ENCODE data around the gene RMI2.

The RMI2 gene

GRCh38 chr16:11331967-11332366, 13.3 kb upstream of the RMI2 start:
- Mint-ChIP-seq H3K4me1 (ENCODE audit: low read depth) (peaks cover 29% of the 10 kb centered on the region), H3K9me3 (ENCODE audit: low read depth) (no peaks in the 10 kb centered on the region), H3K27ac (no peak overlapping the region)

GRCh38 chr16:11333010-11333409, 12.2 kb upstream of the RMI2 start:
- H3K4me3 Mint-ChIP-seq = no peak overlapping the region
- H3K36me3 Mint-ChIP-seq = no peaks in the 10 kb centered on the region
- no peak overlapping the region for H3K27ac Mint-ChIP-seq
- H3K4me1 Mint-ChIP-seq (ENCODE audit: low read depth) = peaks cover 21% of the 10 kb centered on the region
- no peaks in the 10 kb centered on the region for H3K27me3 Mint-ChIP-seq
- no peaks in the 10 kb centered on the region for H3K9me3 Mint-ChIP-seq (ENCODE audit: low read depth)

More at GRCh38 chr16:11331967-11332366, 13.3 kb upstream of the RMI2 start:
- Mint-ChIP-seq H3K4me3 (no peak overlapping the region), H3K27me3 (no peaks in the 10 kb centered on the region), H3K36me3 (no peaks in the 10 kb centered on the region)

GRCh38 chr16:11333702-11334101, 11.6 kb upstream of the RMI2 start:
- no peaks in the 10 kb centered on the region for H3K27me3 Mint-ChIP-seq
- H3K4me1 Mint-ChIP-seq (ENCODE audit: low read depth) = peaks cover 14% of the 10 kb centered on the region
- no peak overlapping the region for H3K4me3 Mint-ChIP-seq
- no peaks in the 10 kb centered on the region for H3K36me3 Mint-ChIP-seq
- H3K9me3 Mint-ChIP-seq (ENCODE audit: low read depth) = no peaks in the 10 kb centered on the region
- H3K27ac Mint-ChIP-seq = no peak overlapping the region

- no peaks in the 10 kb centered on the region for H3K36me3 Mint-ChIP-seq
- H3K4me1 Mint-ChIP-seq (ENCODE audit: low read depth) = peaks cover 6% of the 10 kb centered on the region
- no peaks in the 10 kb centered on the region for H3K27me3 Mint-ChIP-seq
- H3K4me3 Mint-ChIP-seq = no peak overlapping the region
- H3K9me3 Mint-ChIP-seq (ENCODE audit: low read depth) = no peaks in the 10 kb centered on the region
- no peak overlapping the region for H3K27ac Mint-ChIP-seq
Measured at GRCh38 chr16:11334831-11335404, 10.3 kb upstream of the RMI2 start.

- no peaks in the 10 kb centered on the region for H3K27me3 Mint-ChIP-seq
- H3K4me1 Mint-ChIP-seq (ENCODE audit: low read depth) = peaks cover 9% of the 10 kb centered on the region
- no peak overlapping the region for H3K27ac Mint-ChIP-seq
- no peaks in the 10 kb centered on the region for H3K36me3 Mint-ChIP-seq
- H3K4me3 Mint-ChIP-seq = no peak overlapping the region
- no peaks in the 10 kb centered on the region for H3K9me3 Mint-ChIP-seq (ENCODE audit: low read depth)
Measured at GRCh38 chr16:11339075-11339474, 6.2 kb upstream of the RMI2 start.

- Mint-ChIP-seq H3K27ac (no peak overlapping the region), H3K36me3 (no peaks in the 10 kb centered on the region), H3K4me1 (ENCODE audit: low read depth) (peaks cover 16% of the 10 kb centered on the region)
Measured at GRCh38 chr16:11340710-11341109, 4.5 kb upstream of the RMI2 start.

GRCh38 chr16:11341371-11341770, 3.9 kb upstream of the RMI2 start:
- no peaks in the 10 kb centered on the region for H3K9me3 Mint-ChIP-seq (ENCODE audit: low read depth)
- H3K36me3 Mint-ChIP-seq = no peaks in the 10 kb centered on the region
- peaks cover 18% of the 10 kb centered on the region for H3K4me1 Mint-ChIP-seq (ENCODE audit: low read depth)
- no peak overlapping the region for H3K27ac Mint-ChIP-seq
- H3K27me3 Mint-ChIP-seq = no peaks in the 10 kb centered on the region
- H3K4me3 Mint-ChIP-seq = no peak overlapping the region

More at GRCh38 chr16:11340710-11341109, 4.5 kb upstream of the RMI2 start:
- no peaks in the 10 kb centered on the region for H3K9me3 Mint-ChIP-seq (ENCODE audit: low read depth)
- no peaks in the 10 kb centered on the region for H3K27me3 Mint-ChIP-seq
- no peak overlapping the region for H3K4me3 Mint-ChIP-seq

GRCh38 chr16:11342021-11342855, 3.0 kb upstream of the RMI2 start:
- Mint-ChIP-seq H3K4me1 (ENCODE audit: low read depth) (peaks cover 18% of the 10 kb centered on the region), H3K4me3 (no peak overlapping the region), H3K36me3 (no peaks in the 10 kb centered on the region), H3K9me3 (ENCODE audit: low read depth) (no peaks in the 10 kb centered on the region), H3K27me3 (no peaks in the 10 kb centered on the region), H3K27ac (peak overlapping the region; percentile 8)

GRCh38 chr16:11346700-11347319, 1.6 kb downstream of the RMI2 start:
- Mint-ChIP-seq H3K36me3 (peaks cover 5% of the 10 kb centered on the region), H3K4me3 (peak overlapping the region; percentile 87), H3K27ac (peak overlapping the region; percentile 80), H3K4me1 (ENCODE audit: low read depth) (peaks cover 28% of the 10 kb centered on the region), H3K9me3 (ENCODE audit: low read depth) (no peaks in the 10 kb centered on the region), H3K27me3 (no peaks in the 10 kb centered on the region)

- peaks cover 5% of the 10 kb centered on the region for H3K36me3 Mint-ChIP-seq
- peaks cover 22% of the 10 kb centered on the region for H3K4me1 Mint-ChIP-seq (ENCODE audit: low read depth)
- no peak overlapping the region for H3K27ac Mint-ChIP-seq
Measured at GRCh38 chr16:11347831-11348230, 2.6 kb downstream of the RMI2 start.

GRCh38 chr16:11348737-11349598, 3.7 kb downstream of the RMI2 start:
- Mint-ChIP-seq H3K36me3 (peaks cover 5% of the 10 kb centered on the region), H3K9me3 (ENCODE audit: low read depth) (no peaks in the 10 kb centered on the region), H3K27ac (peak overlapping the region; percentile 31), H3K4me1 (ENCODE audit: low read depth) (peaks cover 34% of the 10 kb centered on the region), H3K27me3 (no peaks in the 10 kb centered on the region), H3K4me3 (no peak overlapping the region)

More at GRCh38 chr16:11347831-11348230, 2.6 kb downstream of the RMI2 start:
- no peak overlapping the region for H3K4me3 Mint-ChIP-seq
- no peaks in the 10 kb centered on the region for H3K27me3 Mint-ChIP-seq
- no peaks in the 10 kb centered on the region for H3K9me3 Mint-ChIP-seq (ENCODE audit: low read depth)

- Mint-ChIP-seq H3K27ac (no peak overlapping the region), H3K9me3 (ENCODE audit: low read depth) (no peaks in the 10 kb centered on the region), H3K4me1 (ENCODE audit: low read depth) (peaks cover 39% of the 10 kb centered on the region), H3K4me3 (no peak overlapping the region), H3K36me3 (peaks cover 5% of the 10 kb centered on the region), H3K27me3 (no peaks in the 10 kb centered on the region)
Measured at GRCh38 chr16:11349599-11350276, 4.5 kb downstream of the RMI2 start.

- H3K36me3 Mint-ChIP-seq = peaks cover 5% of the 10 kb centered on the region
- no peak overlapping the region for H3K27ac Mint-ChIP-seq
Measured at GRCh38 chr16:11350519-11350918, 5.3 kb downstream of the RMI2 start.

GRCh38 chr16:11350921-11351335, 5.7 kb downstream of the RMI2 start:
- Mint-ChIP-seq H3K4me3 (no peak overlapping the region), H3K9me3 (ENCODE audit: low read depth) (no peaks in the 10 kb centered on the region), H3K4me1 (ENCODE audit: low read depth) (peaks cover 46% of the 10 kb centered on the region), H3K27ac (no peak overlapping the region), H3K27me3 (no peaks in the 10 kb centered on the region), H3K36me3 (peaks cover 5% of the 10 kb centered on the region)

More at GRCh38 chr16:11350519-11350918, 5.3 kb downstream of the RMI2 start:
- H3K9me3 Mint-ChIP-seq (ENCODE audit: low read depth) = no peaks in the 10 kb centered on the region
- peaks cover 43% of the 10 kb centered on the region for H3K4me1 Mint-ChIP-seq (ENCODE audit: low read depth)
- H3K27me3 Mint-ChIP-seq = no peaks in the 10 kb centered on the region
- H3K4me3 Mint-ChIP-seq = no peak overlapping the region
